Ishikawa (cell line): Measurements from ENCODE around the gene SLC5A2.

Experiments used
- EP300 ChIP-seq: IDR thresholded peaks from 2 replicates; pipeline ENCODE4 v1.6.1; 2012; ENCODE audit warnings: borderline replicate concordance
- TCF12 ChIP-seq: IDR thresholded peaks from 2 replicates; pipeline ENCODE4 v1.6.1; 2012; ENCODE audit warnings: low read depth
- USF1 ChIP-seq: IDR thresholded peaks from 2 replicates; pipeline ENCODE4 v1.6.1; 2012

DNA sequence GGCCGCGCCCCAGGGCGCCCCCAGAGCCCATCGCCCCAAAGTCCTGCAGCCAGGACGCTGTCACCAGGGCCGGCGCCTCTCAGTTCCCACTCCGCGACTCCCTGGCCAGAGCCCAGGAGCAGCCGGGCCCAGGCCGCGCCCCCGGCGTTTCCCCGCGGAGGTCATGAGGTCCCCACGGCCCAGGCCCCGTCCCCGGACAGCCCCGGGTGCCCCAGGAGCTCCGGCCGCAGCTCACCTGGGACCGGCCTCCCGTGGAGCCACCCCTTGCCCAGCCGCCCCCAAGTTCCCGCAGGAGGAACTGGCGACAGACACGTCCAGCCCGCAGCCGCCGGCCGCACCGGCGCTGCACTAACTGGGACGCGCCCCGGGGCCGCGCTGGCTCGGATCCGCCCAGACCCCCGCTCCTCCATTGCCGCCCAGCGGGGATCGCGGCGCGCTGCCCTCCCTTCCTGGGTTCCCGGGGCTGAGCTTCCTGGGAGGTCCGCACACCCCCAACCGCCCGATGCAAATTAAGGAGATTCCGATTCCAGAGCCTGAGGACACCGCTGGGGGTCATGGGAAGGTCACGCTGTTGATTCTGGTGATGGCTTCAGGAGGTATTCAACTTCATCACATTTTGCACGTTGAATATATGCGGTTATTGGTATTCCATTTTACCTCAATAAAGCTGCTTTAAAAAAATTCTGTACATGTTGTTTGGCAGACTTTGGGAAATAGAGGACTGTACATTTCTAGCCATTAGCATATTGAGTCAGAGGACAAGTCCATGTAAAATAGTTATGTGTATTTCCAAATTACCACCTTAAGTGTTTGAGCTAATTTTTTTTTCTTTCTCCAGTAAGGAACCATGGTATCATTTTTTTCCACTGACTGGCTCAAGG, 54.7 kb downstream of the SLC5A2 start:
- TF ChIP-seq USF1 (no peak), TCF12 (no peak), EP300 (no peak)
